Measurements from ENCODE around the gene PAK5.

Gene PAK5

GRCh38 chr20:9627219-9627618 is 211.7 kb downstream of the PAK5 start:
- Histone ChIP-seq H3K4me1 (ENCODE audit: low read length) (peaks cover 14% of the 10 kb centered on the region), H3K4me3 (ENCODE audit: low read length) (no peak overlapping the region), H3K27me3 (replicated peaks; ENCODE audit: insufficient read depth, low read length) (no peaks in the 10 kb centered on the region), H3K36me3 (replicated peaks; ENCODE audit: insufficient read depth, low read length) (no peaks in the 10 kb centered on the region), H3K27ac (ENCODE audit: low read length) (peak overlapping the region; percentile 28; the same call in 1 of the 2 replicates), H3F3A (ENCODE audit: insufficient read depth, low read length) (no peaks in the 10 kb centered on the region), H3K9me2 (replicated peaks; ENCODE audit: insufficient read depth, low read length) (no peaks in the 10 kb centered on the region), H4K20me1 (ENCODE audit: insufficient read depth, low read length) (no peaks in the 10 kb centered on the region), H3K9ac (ENCODE audit: low read length) (no peak overlapping the region), H3K79me2 (ENCODE audit: low read length) (no peaks in the 10 kb centered on the region), H3K4me2 (ENCODE audit: low read depth, low read length) (peak overlapping the region; percentile 17; the same call in 1 of the 2 replicates), H3K9me3 (replicated peaks; ENCODE audit: insufficient read depth, low read length) (no peaks in the 10 kb centered on the region), H2AFZ (ENCODE audit: low read length) (0 out of 2 replicates have a peak overlapping the region, but pooled peaks have one; percentile 11)
- DNase-seq, result peak; percentile 68
- TF ChIP-seq, protein P1, sequence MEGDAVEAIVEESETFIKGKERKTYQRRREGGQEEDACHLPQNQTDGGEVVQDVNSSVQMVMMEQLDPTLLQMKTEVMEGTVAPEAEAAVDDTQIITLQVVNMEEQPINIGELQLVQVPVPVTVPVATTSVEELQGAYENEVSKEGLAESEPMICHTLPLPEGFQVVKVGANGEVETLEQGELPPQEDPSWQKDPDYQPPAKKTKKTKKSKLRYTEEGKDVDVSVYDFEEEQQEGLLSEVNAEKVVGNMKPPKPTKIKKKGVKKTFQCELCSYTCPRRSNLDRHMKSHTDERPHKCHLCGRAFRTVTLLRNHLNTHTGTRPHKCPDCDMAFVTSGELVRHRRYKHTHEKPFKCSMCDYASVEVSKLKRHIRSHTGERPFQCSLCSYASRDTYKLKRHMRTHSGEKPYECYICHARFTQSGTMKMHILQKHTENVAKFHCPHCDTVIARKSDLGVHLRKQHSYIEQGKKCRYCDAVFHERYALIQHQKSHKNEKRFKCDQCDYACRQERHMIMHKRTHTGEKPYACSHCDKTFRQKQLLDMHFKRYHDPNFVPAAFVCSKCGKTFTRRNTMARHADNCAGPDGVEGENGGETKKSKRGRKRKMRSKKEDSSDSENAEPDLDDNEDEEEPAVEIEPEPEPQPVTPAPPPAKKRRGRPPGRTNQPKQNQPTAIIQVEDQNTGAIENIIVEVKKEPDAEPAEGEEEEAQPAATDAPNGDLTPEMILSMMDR (IDR thresholded peaks at IDR 0.05; ENCODE audit: low read length), result no peak
- TF ChIP-seq EZH2phosphoT487 (IDR thresholded peaks at IDR 0.05; ENCODE audit: low read length) (no peak), EZH2 (optimal IDR thresholded peaks at IDR 0.05; ENCODE audit: low read depth, low read length) (no peak)

DNA sequence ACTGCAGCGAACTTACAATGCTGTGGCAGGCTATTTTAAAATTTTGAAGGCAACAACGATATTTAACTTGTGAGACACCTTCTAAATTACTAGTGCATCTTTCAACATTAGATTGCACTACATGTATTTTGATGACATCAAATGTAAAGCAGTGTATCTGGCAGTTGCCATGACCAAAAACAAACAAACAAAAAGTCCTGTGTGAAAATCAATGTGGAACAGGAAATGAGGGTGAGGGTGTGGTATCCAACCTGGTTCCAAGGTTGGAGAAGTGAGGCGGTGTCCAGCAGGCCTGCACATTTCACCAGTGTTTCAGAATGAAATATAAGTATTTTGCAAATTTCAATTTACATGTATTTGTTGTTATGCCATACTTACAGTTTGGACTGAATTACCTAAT is 212.5 kb downstream of the PAK5 start:
- Histone ChIP-seq H3K27me3 (replicated peaks; ENCODE audit: insufficient read depth, low read length) (no peaks in the 10 kb centered on the region), H3K9ac (ENCODE audit: low read length) (no peak overlapping the region), H4K20me1 (ENCODE audit: insufficient read depth, low read length) (no peaks in the 10 kb centered on the region), H3F3A (ENCODE audit: insufficient read depth, low read length) (no peaks in the 10 kb centered on the region), H3K79me2 (ENCODE audit: low read length) (no peaks in the 10 kb centered on the region), H2AFZ (ENCODE audit: low read length) (no peak overlapping the region), H3K4me1 (ENCODE audit: low read length) (peaks cover 14% of the 10 kb centered on the region), H3K27ac (ENCODE audit: low read length) (peak overlapping the region; percentile 28; the same call in 1 of the 2 replicates), H3K9me3 (replicated peaks; ENCODE audit: insufficient read depth, low read length) (no peaks in the 10 kb centered on the region), H3K4me3 (ENCODE audit: low read length) (no peak overlapping the region), H3K4me2 (ENCODE audit: low read depth, low read length) (peak overlapping the region; percentile 17; the same call in 1 of the 2 replicates), H3K9me2 (replicated peaks; ENCODE audit: insufficient read depth, low read length) (no peaks in the 10 kb centered on the region), H3K36me3 (replicated peaks; ENCODE audit: insufficient read depth, low read length) (no peaks in the 10 kb centered on the region)
- no peak for DNase-seq
- TF ChIP-seq EZH2 (optimal IDR thresholded peaks at IDR 0.05; ENCODE audit: low read depth, low read length), result no peak
- TF ChIP-seq, protein P1 (IDR thresholded peaks at IDR 0.05; ENCODE audit: low read length), result no peak
- TF ChIP-seq EZH2phosphoT487 (IDR thresholded peaks at IDR 0.05; ENCODE audit: low read length), result no peak

GRCh38 chr20:9617940-9618339 is 220.9 kb downstream of the PAK5 start:
- H3K4me2 ChIP-seq (ENCODE audit: low read depth, low read length), result no peak overlapping the region
- no peaks in the 10 kb centered on the region for H3K9me2 ChIP-seq (replicated peaks; ENCODE audit: insufficient read depth, low read length)
- H3K4me1 ChIP-seq (ENCODE audit: low read length), result peaks cover 23% of the 10 kb centered on the region
- no peak overlapping the region for H3K27ac ChIP-seq (ENCODE audit: low read length)
- H3K27me3 ChIP-seq (replicated peaks; ENCODE audit: insufficient read depth, low read length), result no peaks in the 10 kb centered on the region
- no peak overlapping the region for H3K9ac ChIP-seq (ENCODE audit: low read length)
- H3K4me3 ChIP-seq (ENCODE audit: low read length), result no peak overlapping the region
- H3K36me3 ChIP-seq (replicated peaks; ENCODE audit: insufficient read depth, low read length), result no peaks in the 10 kb centered on the region
- H3F3A ChIP-seq (ENCODE audit: insufficient read depth, low read length), result peaks cover 26% of the 10 kb centered on the region
- H4K20me1 ChIP-seq (ENCODE audit: insufficient read depth, low read length), result no peaks in the 10 kb centered on the region
- peak; percentile 77 for DNase-seq
- no peak overlapping the region for H2AFZ ChIP-seq (ENCODE audit: low read length)
- no peaks in the 10 kb centered on the region for H3K79me2 ChIP-seq (ENCODE audit: low read length)
- H3K9me3 ChIP-seq (replicated peaks; ENCODE audit: insufficient read depth, low read length), result no peaks in the 10 kb centered on the region
- TF ChIP-seq EZH2phosphoT487 (IDR thresholded peaks at IDR 0.05; ENCODE audit: low read length) (no peak), EZH2 (optimal IDR thresholded peaks at IDR 0.05; ENCODE audit: low read depth, low read length) (no peak)
- TF ChIP-seq, protein P1 (IDR thresholded peaks at IDR 0.05; ENCODE audit: low read length), result peak; percentile 93
